GM13976 (cell line): Measurements from ENCODE around the gene GZMA.

Source experiments
- DNase-seq: peaks from one replicate; pipeline ENCODE4 v3.0.0; 2012; ENCODE audit warnings: low spot score
- in situ Hi-C: fragments of 300-500 bp; cut with MboI; formaldehyde crosslinking; loops from one replicate; pipeline ENCODE4 v1.12.0; 2022; ENCODE audit warnings: low sequenced_read_pairs, mixed read lengths, inconsistent platforms; ENCODE audit not compliant: unreplicated experiment
- TF ChIP-seq, protein P1 (sequence below): IDR thresholded peaks from 2 replicates; pipeline ENCODE4 v1.5.1; 2012; ENCODE audit warnings: borderline replicate concordance, mild to moderate bottlenecking; ENCODE audit not compliant: insufficient read depth; ENCODE audit errors: extremely low read depth, missing control alignments, control extremely low read depth

The GZMA gene

DNA sequence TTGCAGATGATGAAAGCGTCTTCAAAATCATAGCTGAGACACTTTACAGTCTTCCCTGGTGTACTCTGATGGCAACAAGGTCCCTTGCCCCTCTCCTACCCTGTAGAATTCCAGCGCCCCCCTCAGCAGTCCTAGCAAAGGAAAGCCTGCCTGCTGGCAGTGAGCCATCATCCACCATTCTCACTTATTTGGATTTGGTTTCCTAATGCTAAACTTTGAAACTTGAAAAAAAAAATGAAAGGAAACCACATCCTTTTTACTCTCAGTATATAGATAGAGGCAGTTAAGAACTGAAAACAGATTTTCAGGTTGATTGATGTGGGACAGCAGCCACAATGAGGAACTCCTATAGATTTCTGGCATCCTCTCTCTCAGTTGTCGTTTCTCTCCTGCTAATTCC lies at the start of gene GZMA:
GZMA (plus strand) TSS at position 299 of the 400 bp plus-strand sequence; CDS start at position 336, 37 bp downstream.
- in situ Hi-C loops, result no loop called here
- DNase-seq, result no peak
- TF ChIP-seq, protein P1, sequence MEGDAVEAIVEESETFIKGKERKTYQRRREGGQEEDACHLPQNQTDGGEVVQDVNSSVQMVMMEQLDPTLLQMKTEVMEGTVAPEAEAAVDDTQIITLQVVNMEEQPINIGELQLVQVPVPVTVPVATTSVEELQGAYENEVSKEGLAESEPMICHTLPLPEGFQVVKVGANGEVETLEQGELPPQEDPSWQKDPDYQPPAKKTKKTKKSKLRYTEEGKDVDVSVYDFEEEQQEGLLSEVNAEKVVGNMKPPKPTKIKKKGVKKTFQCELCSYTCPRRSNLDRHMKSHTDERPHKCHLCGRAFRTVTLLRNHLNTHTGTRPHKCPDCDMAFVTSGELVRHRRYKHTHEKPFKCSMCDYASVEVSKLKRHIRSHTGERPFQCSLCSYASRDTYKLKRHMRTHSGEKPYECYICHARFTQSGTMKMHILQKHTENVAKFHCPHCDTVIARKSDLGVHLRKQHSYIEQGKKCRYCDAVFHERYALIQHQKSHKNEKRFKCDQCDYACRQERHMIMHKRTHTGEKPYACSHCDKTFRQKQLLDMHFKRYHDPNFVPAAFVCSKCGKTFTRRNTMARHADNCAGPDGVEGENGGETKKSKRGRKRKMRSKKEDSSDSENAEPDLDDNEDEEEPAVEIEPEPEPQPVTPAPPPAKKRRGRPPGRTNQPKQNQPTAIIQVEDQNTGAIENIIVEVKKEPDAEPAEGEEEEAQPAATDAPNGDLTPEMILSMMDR, result no peak

DNA sequence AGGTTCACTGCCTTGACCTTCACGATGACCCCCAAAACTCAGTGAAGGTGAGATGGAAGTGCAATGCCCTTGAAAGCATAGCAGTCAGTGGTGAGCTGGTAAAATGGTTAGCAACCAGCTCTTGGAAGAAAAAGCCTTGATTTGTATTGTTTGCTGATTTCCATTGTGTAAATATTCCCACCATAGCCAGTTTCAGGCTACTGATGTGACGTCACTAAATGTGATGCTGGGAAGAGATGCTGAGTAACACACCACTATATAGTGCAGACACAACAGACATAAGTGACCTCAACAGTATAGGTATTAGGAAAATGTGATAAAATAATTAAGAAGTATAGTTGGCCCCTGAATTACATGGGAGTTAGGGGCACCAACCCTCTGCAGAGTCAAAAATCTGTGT lies 47.3 kb upstream of the GZMA start:
- DNase-seq, result no peak
- in situ Hi-C loops, result no loop called here
- TF ChIP-seq, protein P1, result no peak

DNA sequence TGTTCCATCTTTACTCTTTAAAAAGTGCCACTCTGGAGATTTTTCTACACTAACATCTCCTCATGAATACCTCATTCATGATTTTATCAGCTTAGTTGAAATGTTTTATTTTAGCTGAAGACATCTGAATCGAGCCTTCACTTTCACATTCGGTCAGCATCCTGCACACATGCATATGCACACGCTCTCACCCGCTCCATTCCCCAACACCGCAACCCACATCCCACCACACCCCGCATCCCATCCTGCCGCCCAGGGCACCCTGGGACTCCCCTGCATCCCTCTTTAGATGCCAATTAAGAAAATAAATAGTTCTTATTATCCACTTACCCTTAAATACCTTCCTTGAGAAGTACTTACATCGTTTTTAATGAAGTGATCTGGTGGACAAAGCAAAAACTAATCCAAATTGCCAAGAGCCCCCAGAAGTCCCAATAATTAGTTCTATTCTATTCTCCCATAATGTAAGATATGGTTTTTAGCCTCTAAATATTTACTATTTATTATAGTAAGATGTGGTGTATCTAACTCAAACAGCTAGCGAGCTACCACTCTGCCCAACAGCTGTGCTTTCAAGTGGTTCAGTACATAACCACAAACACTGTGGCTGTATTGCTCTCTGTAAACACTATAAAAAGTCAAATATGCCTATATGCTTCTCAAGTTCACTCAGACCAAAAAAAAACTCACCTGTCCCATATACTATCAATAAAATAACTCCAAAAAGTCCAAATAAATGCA lies 40.2 kb upstream of the GZMA start:
- in situ Hi-C loops, result no loop called here
- DNase-seq, result no peak
- TF ChIP-seq, protein P1, result no peak

DNA sequence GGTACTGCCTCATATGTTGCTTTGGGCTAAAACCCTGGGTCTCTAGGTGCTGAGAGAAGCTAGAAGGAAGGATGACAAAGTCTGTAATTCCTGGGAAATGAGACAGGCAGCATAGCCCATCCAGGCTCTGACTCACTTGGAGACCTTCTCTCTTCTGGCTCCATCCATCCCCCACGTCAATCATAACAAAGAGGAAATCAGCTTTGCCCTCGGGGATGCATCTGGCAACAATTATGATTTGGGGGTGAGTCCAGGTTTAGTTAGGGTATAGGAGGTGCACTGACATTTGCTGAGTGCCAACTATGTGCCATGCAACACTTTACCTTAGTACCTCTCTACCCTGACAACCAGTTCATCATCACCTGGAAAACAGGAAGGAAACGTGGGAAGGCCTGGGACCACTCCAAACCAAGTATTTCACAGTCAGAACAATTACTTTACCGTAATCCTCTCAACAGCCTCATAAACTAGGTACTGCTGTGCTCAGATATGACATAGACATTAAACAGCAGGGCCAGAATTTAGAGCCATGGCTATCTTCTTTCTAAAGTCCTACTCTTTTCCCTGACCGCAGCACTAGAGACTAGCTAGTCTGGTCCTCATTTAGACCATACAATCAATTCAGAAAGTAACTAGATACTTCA lies 39.1 kb upstream of the GZMA start:
- in situ Hi-C loops, result no loop called here
- TF ChIP-seq, protein P1, result no peak
- no peak for DNase-seq

DNA sequence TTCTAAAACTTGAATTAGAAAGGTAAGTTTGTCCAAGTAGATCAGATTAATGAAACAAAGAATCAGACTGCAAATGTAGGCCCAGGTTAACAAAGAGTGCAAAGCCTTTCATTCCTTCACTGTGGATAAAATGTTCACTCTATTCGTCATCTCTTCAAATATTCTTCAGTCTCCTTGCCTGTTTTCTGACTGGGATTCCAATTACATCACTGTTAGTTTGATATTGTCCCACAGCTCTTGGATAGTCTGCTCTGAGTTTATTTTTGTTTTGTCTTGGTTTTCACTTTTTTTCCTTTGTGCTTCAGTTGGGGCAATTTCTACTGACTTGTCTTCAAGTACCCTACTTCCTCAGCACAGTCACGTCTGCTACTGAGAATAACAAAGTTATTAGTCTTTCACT lies 38.5 kb upstream of the GZMA start:
- DNase-seq, result no peak
- in situ Hi-C loops, result no loop called here
- TF ChIP-seq, protein P1, result no peak

DNA sequence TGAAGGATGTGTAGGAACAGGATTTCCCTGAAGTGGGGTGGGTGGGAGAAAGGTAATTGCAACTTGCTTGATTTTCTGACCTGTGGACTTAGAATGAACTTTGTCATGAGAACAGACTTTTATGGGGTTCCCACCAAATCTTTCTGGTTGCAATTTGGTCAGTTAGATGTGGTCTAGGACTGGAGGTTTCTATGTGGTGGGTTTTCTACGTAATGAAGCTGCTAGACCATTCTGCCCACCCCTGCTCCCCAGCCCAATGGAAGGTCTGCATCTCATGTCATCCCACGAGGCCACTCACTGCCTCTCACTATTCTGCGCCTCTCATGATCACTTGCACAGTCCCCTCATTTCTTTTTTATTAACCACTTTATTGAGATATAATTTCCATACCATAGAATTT lies 37.9 kb upstream of the GZMA start:
- in situ Hi-C loops, result no loop called here
- no peak for DNase-seq
- TF ChIP-seq, protein P1, result no peak
